SKM-1 (cell line): ENCODE results near the gene IL32.

Source experiments
- DNase-seq: peaks from one replicate; lab custom pipeline; 2025; ENCODE audit not compliant: unreplicated experiment; lab: John Stamatoyannopoulos, UW

The IL32 gene

DNA sequence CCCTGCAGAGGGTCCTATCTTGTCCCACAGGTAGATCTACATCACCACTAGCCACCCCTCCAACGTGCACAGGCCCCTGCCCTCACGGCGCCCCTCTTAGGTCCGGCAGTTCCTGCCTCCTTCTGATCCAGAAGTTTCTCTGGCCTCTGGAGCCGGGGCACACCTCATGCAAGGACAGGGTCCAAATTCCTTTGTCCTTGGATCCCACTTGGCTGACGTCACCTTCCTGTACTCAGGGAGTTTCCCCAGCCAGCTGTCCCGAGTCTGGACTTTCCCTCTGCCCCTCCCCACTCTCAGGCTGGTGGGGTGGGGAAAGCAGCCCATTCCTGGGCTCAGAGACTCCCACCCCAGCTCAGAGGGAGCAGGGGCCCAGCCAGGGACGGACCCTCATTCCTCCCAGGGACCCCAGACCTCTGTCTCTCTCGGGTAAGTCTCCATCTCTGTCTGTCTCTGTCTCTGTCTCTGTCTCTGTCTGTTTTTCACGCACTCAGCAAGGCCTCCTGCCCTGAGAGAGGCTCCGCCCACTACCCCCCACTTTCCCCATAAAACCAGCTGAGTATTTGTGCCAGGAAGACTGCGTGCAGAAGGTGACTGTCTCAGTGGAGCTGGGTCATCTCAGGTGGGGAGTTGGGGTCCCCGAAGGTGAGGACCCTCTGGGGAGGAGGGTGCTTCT is at the start of gene IL32:
TSS of gene IL32 (plus strand) at position 572 of the 673 bp plus-strand sequence. CDS start 172 bp downstream, outside the sequence.
- no peak for DNase-seq

DNA sequence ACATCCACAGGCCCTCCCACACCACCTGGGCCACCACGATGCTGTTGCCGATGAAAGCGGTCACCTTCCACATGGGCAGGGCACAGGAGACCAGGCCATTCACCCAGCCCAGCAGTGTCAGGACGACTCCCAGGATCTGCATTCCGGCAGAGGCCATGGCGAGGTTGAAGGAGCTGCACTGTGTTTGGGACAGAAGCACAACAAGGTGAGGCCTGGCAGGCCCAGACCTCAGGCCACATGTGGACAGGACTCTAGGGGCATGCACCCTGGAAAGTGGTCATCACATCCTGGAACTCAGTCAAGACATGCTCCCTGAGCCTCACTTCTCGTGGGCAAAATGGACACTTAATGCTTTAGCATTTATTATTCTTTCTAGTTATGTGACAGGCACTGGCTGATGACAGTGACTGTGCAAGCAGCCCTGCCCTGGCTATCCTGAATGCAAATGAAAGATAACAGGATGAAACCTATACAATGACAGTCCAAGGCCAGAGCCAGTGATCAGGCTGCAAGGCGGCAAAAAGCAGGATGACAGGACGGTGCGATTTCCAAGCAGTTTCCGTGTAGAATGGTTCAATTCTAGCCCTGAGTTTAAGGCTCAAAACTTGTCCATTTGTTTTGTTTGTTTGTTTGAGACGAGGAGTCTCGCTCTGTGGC is 49.4 kb upstream of the IL32 start:
- DNase-seq = no peak

DNA sequence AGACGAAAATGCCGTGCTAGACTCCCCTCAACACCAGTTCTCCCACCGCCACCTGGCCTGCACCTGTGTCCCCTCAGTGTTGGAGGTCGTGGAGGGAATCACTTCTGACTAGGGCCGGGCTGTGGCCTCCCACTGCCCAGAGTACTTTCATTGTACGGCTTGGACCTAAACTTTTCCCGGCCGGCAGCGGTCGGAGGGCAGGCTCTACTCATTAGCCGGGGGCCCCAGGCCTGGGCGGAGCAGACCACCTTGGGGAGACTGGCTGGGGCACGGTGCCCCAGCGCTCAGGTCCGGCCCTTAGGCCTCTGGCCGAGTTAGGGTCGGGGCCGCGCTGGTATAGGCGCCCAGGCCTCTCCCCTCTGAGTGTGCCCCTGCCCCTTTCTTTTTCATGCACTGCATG is 48.1 kb upstream of the IL32 start:
- DNase-seq = no peak

DNA sequence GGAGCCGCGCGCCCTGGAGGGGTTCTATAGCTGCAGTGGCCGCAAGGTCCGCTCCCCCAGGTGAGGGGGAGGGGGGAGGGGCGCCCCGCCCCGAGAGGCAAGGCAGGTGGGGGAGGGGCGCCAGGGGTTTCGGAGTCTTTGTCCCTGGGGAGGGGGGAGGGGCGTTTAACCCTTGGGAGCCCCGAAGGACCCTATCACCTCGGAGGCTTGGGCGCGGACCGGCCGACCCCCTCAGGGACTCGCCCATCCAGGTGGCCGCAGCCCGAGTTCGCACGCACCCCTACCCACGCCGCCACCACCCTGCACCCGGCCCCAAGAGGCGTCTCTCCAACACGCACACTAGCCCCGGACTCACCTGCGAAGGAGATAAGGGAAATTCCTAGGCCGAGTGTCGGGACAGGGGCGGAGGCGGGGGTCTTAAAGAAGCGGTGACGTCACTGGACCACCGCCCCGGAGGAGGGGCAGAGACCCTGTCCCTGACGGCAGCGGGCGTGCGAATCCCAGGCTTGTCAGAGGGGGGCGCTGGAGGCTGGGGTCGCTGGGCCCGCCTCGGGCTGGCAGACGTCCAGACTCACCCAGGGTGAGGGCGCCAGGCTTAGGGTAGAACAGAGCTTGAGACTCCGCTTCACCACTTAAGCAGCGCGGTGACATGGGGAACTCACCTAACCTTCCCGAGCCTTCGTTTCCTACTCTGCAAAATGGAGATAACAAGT is 47.5 kb upstream of the IL32 start, which contains the start of gene CLDN6:
TSS of gene CLDN6 (minus strand) at position 390 of the 713 bp plus-strand sequence. CDS start 2,162 bp downstream, outside the sequence.
- DNase-seq = no peak

DNA sequence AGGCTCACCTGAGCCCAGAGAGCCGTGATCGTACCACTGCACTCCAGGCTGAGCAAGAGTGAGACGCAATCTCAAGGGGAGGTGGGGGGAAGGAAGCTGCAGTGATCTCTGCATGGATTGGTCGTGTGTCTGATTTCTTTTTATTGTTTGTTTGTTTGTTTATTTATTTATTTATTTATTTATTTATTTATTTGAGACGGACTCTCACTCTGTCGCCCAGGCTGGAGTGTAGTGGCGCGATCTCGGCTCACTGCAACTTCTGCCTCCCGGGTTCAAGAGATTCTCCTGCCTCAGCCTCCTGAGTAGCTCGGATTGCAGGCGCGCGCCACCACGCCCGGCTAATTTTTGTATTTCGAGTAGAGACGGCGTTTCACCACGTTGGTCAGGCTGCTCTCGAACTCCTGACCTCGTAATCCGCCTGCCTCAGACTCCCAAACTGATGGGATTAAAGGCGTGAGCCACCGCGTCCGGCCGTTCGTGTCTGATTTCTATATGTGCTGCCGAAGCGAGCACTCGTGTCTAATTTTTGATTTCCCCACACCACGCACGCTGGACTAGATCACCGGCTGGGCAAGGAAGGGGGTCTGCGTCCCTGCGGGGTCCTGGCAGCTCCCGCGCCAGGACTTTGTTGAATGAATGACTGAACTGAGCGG is 45.7 kb upstream of the IL32 start:
- DNase-seq = no peak

DNA sequence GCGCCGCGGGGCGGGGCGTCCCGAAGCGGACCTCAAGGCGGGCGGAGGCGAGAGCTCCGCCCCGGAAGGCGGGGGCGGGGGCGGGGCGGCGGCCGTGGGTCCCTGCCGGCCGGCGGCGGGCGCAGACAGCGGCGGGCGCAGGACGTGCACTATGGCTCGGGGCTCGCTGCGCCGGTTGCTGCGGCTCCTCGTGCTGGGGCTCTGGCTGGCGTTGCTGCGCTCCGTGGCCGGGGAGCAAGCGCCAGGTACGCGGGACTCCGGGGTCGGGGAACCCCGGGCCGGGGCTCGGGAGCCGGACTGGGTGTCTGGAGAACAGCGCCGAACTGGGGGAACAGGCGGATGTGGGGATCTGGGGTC is 45.2 kb upstream of the IL32 start, which contains the start of gene TNFRSF12A:
TSS of gene TNFRSF12A (plus strand) at position 122 of the 357 bp plus-strand sequence. CDS start at position 152, 30 bp downstream.
- peak; percentile 34 for DNase-seq

DNA sequence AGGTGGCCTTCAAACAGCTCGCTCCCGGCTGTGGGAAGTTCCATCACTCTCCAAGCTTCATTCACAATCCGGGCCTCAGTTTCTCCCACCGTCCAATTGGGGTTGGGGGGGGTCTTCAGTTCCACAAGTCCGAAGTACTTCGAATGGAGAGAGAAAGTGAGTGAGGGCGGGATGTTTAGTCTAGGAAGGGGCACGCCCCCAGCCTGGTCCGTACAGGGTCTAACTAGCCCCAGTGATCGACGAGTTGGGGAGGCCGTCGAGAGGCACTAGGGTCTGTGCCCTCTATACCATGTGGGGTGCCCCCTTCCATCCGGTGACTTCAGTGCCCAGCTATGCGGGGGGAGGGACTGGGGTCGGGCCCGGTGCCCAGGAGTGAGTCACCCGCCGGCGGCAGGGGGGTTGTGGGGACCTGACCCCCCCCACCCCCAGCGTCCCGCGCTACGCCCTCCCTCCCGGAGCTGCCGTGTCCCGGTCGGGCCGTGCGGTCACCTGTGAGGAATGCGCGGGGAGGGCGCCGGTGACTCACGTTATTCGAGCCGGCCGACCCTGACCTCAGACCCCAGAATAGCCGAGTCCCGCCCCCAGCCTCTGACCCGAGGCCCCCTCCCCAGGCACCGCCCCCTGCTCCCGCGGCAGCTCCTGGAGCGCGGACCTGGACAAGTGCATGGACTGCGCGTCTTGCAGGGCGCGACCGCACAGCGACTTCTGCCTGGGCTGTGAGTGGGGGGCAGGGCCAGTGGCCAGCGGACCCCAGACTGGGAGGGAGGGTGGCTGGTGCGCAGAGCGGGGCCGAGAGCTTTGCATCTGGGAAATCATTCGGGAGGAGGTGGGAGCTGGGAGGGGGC is 44.6 kb upstream of the IL32 start:
- DNase-seq = no peak

- peak; percentile 65 for DNase-seq
These were observed 43.8 kb upstream of the IL32 start for GRCh38 chr16:3021449-3022207.

GRCh38 chr16:3022208-3022683 is 43.2 kb upstream of the IL32 start:
- DNase-seq = no peak

GRCh38 chr16:3022684-3023414 is 42.6 kb upstream of the IL32 start:
- no peak for DNase-seq

DNA sequence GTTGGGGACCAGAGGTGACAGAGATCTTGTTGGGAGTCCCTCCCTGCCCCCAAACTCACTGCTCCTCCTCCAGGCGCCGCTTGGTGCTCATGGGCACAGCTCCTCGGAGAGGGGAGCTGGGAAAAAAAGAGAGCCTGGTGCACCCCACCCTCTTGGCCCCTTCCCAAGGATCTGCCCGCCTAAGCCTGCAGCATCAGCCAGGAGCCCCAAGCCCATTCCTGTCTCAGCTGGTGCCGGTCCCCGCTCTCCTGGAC is 42.1 kb upstream of the IL32 start:
- no peak for DNase-seq

DNA sequence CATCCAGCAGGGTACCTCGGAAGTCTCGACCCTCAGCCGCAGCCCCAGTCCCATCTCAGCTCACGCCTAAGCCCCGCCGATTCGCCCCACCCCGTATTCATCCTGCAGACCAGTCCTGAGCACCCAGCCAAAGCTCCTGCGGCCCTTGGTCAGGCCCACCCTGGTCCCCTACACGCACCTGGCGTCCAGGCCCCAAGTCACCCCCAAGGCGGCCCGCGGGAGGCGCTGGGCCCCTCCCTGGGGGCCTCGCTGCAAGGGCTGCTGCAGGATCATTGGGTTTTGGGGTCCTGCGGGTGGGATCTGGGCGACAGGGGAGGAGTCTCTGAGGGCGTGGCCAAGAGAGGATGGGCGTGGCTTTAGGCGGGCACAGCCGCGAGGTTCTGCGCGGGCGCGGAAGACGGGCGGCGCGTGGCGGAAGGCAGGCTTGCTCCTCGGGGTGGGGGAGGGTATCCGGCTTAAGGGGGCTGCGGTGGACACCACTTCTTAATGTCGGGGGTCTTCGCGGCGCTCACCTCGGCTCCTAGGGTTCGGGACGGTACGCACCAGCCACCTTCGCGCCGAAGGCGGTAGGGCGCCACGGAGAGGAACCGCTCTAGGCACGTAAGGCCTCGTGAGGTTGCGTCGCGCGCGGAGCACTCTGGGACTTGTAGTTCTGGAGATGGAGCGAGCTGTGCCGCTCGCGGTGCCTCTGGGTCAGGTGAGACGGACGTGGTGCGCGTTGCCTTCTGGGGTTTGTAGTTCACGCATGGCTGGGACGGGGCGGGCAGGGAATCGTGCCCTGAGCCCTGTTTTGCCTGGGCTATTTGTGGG is 41.6 kb upstream of the IL32 start, which contains the start of the genes HCFC1R1 and THOC6:
TSS of gene HCFC1R1 (minus strand) at position 274 of the 810 bp plus-strand sequence. CDS start at position 273, 1 bp downstream.
TSS of gene THOC6 (plus strand) at position 367 of the 810 bp plus-strand sequence. CDS start at position 659, 292 bp downstream.
- DNase-seq = peak; percentile 98

GRCh38 chr16:3025032-3026002 is 40.1 kb upstream of the IL32 start:
- no peak for DNase-seq

GRCh38 chr16:3026003-3026378 is 39.4 kb upstream of the IL32 start:
- DNase-seq = no peak

DNA sequence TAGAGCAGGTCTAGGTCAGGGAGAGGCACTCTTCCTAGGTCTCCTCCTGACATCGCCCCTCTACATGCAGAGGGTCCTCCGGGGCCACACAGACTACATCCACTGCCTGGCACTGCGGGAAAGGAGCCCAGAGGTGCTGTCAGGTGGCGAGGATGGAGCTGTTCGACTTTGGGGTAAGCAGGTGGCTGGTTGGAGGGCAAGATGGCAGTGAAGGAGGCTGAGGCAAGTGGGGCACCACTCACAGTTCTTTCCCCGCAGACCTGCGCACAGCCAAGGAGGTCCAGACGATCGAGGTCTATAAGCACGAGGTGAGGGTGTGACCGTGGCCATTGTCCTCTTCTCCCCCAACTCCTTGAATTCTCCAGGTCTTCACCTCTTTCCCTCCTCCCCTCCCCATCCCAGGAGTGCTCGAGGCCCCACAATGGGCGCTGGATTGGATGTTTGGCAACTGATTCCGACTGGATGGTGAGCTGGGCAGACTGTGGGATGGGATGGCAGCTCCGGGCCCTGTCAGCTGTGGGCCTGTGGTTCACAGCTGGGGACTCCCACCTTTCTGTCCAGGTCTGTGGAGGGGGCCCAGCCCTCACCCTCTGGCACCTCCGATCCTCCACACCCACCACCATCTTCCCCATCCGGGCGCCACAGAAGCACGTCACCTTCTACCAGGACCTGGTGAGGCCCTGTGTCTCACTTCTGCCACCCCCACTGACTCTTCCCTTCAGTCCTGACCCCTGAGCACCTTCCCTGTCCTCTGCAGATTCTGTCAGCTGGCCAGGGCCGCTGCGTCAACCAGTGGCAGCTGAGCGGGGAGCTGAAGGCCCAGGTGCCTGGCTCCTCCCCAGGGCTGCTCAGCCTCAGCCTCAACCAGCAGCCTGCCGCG is 38.6 kb upstream of the IL32 start:
- no peak for DNase-seq

- no peak for DNase-seq
These were observed 38.0 kb upstream of the IL32 start for GRCh38 chr16:3027489-3027795.
